H1 (cell line): ENCODE results near the gene FAM240A.

ENCODE experiments used
- ATF2 ChIP-seq: IDR thresholded peaks from 2 replicates; pipeline ENCODE4 v1.6.1; 2012; ENCODE audit warnings: low read length, inconsistent platforms
- CBX5 ChIP-seq: fragments of 300-800, 300-1000 bp; sonication (generic); IDR thresholded peaks from 2 replicates; pipeline ENCODE4 v1.7.1; 2016; ENCODE audit warnings: antibody characterized with exemption, low read length, low read depth
- CTCF ChIP-seq, 3 experiments: IDR thresholded peaks; 1 replicate in 2 of 3; 2 replicates in 1 of 3; pipeline versions ENCODE4 v1.5.1 to v1.6.1; 2011; ENCODE audit warnings: low read length in 3 of 3, mild to moderate bottlenecking in 3 of 3, inconsistent platforms in 2 of 3, low read depth in 1 of 3, moderate library complexity in 1 of 3; ENCODE audit not compliant: insufficient read depth in 1 of 3; ENCODE audit errors: control extremely low read depth in 1 of 3
- EP300 ChIP-seq, 2 experiments: IDR thresholded peaks; 1 replicate in 1 of 2; 2 replicates in 1 of 2; pipeline ENCODE4 v1.6.1; 2011 to 2012; ENCODE audit warnings: low read depth in 2 of 2, low read length in 2 of 2, mild to moderate bottlenecking in 2 of 2, borderline replicate concordance in 1 of 2, inconsistent platforms in 1 of 2, moderate library complexity in 1 of 2
- EZH2 ChIP-seq: fragments of 200-600 bp; sonication (generic); IDR thresholded peaks from 2 replicates; pipeline ENCODE4 v1.7.1; 2012; ENCODE audit warnings: low read depth, mild to moderate bottlenecking, moderate library complexity, low read length, inconsistent platforms; ENCODE audit not compliant: severe bottlenecking
- MAFK ChIP-seq: IDR thresholded peaks from 2 replicates; pipeline ENCODE4 v1.6.1; 2012; ENCODE audit warnings: low read depth, mild to moderate bottlenecking, improper control_type of control experiment, low read length
- POLR2A ChIP-seq, 2 experiments: IDR thresholded peaks; 1 replicate in 1 of 2; 2 replicates in 1 of 2; pipeline ENCODE4 v1.6.1; 2011; ENCODE audit warnings: low read depth in 2 of 2, low read length in 2 of 2, mild to moderate bottlenecking in 2 of 2; ENCODE audit errors: control extremely low read depth in 1 of 2
- POLR2AphosphoS5 ChIP-seq: IDR thresholded peaks from 2 replicates; pipeline ENCODE4 v1.6.1; 2011; ENCODE audit warnings: low read depth, low read length
- SP2 ChIP-seq: IDR thresholded peaks from 2 replicates; pipeline ENCODE4 v1.6.1; 2012; ENCODE audit warnings: mild to moderate bottlenecking, low read length, inconsistent platforms
- TBP ChIP-seq: IDR thresholded peaks from 2 replicates; pipeline ENCODE4 v1.6.1; 2011; ENCODE audit warnings: low read depth, low read length, improper control_type of control experiment
- TEAD4 ChIP-seq: IDR thresholded peaks from 2 replicates; pipeline ENCODE4 v1.6.1; 2012; ENCODE audit warnings: low read depth, low read length, inconsistent platforms, mixed read lengths

GRCh38 chr3:46663591-46664135 is 51.3 kb downstream of the FAM240A start:
- peak in 2 of 3 experiments; percentile 63 to 70; a peak in 3 of 4 replicates for TF ChIP-seq CTCF (IDR thresholded peaks at IDR 0.05; ENCODE audit: control extremely low read depth in 1 of 3, insufficient read depth in 1 of 3, low read depth in 1 of 3, low read length in 3 of 3)
- no peak for TF ChIP-seq SP2
- TF ChIP-seq POLR2AphosphoS5 = no peak
- TF ChIP-seq TEAD4 = no peak
- no peak for TF ChIP-seq EP300 (IDR thresholded peaks at IDR 0.05; ENCODE audit: borderline replicate concordance in 1 of 2, low read depth in 2 of 2, low read length in 2 of 2)
- no peak for TF ChIP-seq POLR2A (IDR thresholded peaks at IDR 0.05; ENCODE audit: control extremely low read depth in 1 of 2, low read depth in 2 of 2, low read length in 2 of 2)
- no peak for TF ChIP-seq ATF2
- no peak for TF ChIP-seq CBX5
- no peak for TF ChIP-seq EZH2
- TF ChIP-seq MAFK = no peak
- no peak for TF ChIP-seq TBP
